ENCODE results near the gene ZNF574.

- no peak for TF ChIP-seq CTCF (IDR thresholded peaks at IDR 0.05)
- TF ChIP-seq POLR2A (IDR thresholded peaks at IDR 0.05): no peak
Observed at GRCh38 chr19:42078538-42079275, 2.7 kb downstream of the ZNF574 start.
